Measurements from ENCODE around the gene DNM3. TPM values are rescaled to one million over a fixed set of nuclear protein-coding genes. Genes with fewer than 3 reads are reported as not detected.
A peak's percentile ranks its signal among the peaks of the same experiment; 100 is the strongest.

DNM3 gene
- total RNA-seq, 1 donor from 2014 or later: 3.4 TPM

DNA sequence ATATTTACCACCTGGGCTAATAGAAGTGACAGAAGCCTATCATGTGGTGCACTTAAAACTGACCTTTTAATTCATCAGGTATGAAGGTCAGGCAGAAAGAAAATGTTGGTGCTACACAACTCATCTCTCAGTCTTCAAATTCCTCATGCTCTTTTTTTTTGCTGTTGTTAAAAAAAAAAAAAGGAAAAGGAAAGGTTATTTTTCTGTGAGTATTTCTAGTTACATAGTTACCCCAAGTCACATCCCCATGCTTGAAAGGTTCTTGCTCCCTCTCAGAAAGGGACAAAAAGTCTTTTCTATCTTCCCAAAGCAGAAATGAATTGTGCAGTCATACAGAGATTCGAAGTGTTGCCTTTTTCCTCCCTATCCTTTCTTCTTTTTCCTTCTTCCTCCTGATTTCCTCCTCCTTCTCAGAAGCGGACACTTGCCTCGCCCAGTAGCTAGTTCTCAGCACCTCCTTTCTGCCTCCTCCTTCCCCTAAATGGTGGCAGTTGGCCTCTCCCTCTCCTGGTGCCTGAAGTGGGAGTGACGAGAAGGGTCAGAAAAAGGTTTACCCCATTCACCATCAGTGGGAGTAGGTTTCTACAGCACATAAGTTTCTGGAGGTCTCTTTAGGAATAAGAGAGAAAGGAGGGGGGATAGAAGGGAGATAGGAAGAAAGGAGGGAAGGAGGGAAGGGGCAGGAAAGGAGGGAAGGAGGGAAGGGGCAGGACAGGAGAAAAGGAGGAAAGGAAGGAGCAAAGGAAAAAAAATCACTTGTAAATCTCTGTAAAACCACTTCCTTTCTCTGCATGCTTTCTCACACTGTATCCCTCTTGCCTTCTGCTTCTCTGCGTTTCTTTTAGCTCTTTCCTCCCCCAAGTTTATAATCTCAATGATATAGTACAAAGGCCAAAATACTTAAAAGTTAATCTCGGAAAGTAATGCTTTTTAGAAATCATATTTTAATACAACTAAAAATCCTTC lies 558.7 kb downstream of the DNM3 start:
- DNase-seq (ENCODE audit: extremely low read depth, low read depth, low spot score): no peak

DNA sequence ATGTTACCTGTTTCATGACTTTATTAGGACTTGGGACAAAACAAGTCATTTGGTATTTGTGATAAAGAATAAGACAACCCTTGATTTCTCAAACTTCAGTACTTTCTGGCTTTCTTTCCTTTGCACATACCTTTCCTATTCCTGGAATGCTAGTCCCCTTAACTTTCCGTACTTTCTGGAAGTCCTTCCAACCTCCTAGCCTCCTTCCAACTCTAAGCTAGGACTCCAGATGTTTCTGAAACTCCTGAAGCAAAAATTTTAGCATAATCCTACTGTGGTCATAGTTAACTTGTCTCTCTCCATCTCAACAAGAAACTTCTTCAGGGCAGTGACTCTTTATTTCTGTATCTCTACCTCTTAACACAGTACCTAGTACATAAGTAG lies 559.4 kb downstream of the DNM3 start:
- no peak for DNase-seq (ENCODE audit: extremely low read depth, low read depth, low spot score)

DNA sequence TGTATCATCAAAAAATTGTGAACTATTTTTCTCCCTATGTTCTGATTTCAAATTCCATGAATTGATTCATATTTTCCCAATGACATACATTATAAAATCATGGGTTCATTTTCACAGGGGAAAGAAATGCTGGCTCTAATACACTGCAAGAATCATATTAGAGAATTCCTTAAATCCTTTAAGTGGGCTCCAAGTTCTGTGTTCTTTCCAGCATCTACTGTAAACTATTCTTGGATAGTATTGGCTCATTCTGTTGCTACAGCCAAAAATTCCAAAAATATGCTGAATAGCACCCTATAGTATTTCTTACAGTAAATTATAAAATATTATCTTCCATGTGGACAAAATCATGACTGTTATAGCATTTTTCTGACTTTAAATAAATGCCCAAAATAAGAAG lies 560.2 kb downstream of the DNM3 start:
- no peak for DNase-seq (ENCODE audit: extremely low read depth, low read depth, low spot score)

DNA sequence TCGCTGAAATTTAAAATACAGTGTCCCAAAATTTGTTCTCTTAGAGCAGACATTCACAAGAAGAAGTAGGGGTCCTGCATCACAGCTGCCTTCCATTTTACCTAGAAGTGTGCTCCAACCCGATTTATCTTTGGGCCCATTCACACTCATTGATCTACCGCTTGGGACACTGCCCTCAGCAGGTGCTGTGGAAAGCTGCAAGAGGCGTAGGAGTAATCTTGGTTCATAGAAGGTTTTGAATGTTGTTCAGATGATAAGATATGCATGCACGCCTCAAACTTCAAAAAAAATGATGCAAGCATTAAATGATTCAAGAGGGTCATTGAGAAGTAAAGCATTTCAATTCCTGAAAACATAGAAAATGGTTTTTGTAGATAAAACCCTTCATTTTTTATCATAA lies 560.6 kb downstream of the DNM3 start:
- DNase-seq (ENCODE audit: extremely low read depth, low read depth, low spot score): no peak

DNA sequence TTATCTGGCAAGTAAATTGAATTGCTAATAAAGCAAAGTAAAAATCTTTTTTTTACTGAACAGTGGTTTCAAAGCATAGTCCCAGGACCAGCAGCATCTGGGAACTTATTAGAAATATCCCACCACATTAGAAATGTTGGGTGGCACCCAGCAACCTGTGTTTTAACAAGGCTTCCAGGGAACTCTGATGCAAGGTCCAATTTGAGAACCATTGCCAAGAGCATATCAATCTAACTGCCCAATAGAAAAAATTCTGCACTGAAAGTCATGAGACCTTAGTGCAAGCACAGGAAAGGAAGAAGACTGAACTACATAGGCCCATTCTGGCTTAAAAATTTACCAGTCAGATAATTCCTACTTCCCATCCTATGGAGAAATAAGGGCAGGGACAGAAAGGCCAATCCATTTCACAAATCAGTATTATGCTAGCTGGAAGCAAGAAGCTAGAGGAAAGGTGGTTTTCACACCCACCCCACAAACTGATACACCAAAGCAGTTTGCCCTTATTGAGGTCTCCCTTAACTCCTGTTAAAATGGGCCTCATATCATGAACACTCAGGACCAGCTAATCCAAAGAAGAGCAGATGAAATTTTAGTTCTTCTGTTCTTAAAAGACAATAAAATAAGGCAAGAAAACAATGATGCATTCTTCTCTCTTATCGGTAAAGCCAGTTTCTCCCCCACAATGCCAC lies 561.7 kb downstream of the DNM3 start:
- no peak for DNase-seq (ENCODE audit: extremely low read depth, low read depth, low spot score)

DNA sequence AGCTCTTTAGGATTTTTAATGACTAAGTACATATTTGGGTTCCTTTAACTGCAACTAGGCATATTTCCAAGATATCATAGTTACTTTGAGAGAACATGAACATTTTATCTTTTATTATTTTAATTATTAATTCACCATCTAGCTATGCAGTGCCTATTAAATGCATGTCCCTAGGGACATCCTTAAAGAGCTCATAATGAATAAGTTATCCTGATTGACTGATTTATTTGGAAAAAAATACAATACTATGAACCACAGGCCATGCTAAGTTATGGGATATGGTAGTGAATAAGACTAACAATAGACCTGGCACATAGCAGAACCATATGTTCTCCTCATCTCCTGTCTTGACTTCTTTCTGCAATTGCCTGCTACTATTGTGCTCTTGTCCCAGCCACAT lies 562.8 kb downstream of the DNM3 start:
- DNase-seq (ENCODE audit: extremely low read depth, low read depth, low spot score): no peak

DNA sequence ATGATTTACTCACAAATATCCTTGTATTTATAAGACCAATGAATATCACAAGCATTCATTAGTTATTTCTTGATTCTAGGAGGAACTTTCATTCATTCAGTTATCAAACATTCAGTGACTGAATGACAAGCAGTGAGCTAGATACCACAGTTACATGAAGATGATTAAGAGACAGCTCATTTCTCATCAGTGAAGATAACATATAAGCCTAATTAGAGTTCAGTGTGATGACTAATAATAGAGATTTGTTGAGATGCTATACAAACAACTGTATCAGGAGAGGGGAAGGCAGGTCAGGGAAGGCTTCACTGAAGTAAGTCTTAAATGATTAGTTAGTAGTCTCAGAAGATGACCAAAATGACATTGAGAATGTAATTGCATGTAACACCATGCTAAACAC lies 564.6 kb downstream of the DNM3 start:
- DNase-seq (ENCODE audit: extremely low read depth, low read depth, low spot score): no peak

DNA sequence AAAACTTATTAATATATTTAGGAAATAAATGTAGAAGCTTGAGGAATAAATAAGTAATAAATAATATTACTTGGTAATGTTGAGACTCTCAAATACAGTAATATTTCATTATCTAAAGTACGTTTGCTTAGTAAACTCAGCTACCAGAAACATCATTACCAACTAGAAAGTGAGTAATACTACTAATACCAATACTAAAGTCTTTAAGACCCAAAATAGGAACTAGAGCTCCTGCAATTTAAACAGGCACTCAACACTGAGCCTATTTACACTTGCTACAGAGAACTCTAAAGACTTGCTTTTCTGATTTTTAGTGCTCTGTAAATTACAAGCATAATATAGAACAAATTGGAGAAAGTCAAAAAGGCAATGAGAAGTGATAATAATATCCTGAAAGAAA lies 565.7 kb downstream of the DNM3 start:
- no peak for DNase-seq (ENCODE audit: extremely low read depth, low read depth, low spot score)

DNA sequence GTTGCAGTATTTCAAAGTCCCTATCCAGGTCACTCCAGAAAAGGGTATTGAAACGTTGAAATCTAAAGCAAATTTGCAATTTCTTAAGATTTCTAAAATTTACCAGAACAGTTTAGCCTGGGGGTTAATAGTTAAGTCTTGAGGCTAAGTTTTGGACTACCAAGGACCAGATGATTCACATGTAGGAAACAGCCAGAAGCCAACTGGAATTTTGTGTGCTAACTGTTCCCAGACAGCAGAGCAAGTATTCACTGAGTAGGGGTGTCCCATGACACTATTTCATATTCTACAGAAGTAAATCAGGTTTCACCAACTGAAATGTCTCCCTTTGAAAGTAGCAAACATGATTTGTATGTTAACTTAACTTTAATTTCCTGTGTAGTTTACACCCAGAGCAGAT lies 567.7 kb downstream of the DNM3 start:
- no peak for DNase-seq (ENCODE audit: extremely low read depth, low read depth, low spot score)

DNA sequence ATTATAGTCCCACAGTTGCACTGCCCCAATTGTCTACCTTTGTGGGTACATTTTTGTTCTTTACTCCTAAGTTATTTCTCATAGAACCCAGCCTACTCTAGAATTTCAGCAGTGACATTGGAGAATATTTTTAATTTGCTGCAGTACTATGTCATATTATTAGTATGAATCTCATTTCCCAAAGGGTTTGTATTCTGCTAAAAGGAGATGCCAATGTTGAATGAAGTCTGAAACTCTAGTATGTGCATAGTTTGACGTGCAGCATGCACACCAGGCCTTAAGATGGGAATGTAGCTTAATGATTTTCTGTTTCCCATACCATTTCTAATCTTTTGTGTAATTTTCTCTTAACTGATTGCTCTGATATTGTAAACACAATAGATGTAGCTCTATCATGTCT lies 568.7 kb downstream of the DNM3 start:
- DNase-seq (ENCODE audit: extremely low read depth, low read depth, low spot score): no peak

DNA sequence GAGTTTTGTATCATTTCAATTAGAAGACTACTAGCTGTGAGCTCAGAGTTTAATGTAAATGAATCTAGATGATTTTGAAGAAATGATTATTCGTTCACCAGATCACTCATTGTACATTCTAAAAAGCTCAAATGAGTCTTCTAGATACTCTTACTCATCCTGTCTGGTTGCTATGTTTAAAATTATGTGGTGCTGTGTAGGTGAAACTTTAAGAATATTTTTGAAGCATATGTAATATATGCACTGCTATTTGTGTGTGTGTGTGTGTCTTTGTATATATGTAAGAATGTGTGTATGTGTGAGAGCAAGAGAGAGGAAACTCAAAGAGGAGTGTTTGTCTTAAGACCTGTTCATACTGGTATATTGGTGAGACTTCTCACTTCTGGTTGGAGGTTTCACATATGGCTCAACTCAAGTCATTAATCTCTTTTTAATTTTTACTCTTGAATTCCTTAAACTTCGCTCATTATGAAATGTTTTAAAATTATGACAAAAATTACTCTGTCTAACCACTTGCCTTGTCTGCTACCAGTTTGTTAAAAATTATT lies 570.6 kb downstream of the DNM3 start:
- no peak for DNase-seq (ENCODE audit: extremely low read depth, low read depth, low spot score)

DNA sequence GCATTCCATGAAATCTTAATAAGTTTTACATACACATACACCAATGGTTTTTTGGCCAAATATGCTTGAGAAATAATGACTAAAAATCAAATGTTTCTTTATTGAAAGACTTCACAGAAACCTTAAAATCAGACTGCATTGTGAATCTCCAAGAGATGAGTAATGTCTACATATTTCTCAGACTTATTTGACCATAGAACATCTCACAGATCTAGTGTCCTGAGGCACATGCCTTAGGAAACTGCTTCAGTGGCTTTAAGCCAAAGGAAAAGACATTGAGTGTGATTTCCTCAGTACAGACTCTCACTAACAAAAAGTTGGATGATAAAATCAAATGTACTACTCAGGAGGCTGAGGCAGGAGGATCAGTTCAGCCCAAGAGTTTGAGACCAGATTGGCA lies 573.0 kb downstream of the DNM3 start:
- no peak for DNase-seq (ENCODE audit: extremely low read depth, low read depth, low spot score)

DNA sequence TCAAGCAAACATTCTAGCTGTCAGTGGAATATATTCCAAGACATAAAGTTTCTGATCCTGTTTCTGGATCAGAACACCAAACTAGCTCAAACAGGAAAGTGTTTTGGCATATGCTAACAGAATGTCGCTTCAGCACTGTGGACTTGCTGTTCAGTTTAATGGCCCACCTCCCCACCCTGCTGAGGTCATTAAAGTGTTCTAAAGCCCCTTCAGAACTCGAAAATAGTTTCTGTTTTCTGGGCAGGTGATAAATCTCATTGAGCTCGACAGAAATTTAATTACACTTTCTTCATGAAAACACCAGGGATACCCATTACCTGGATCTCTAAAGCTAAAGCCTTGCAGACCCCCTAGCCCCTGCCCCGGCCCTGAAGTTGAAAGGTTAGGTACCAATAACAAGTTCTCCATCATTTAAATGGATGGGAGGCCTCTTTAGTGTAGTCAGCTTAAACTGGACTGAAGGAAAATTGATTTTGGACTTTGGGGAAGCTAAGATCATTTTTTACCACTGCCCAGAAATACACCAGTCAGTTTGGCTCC lies 575.3 kb downstream of the DNM3 start:
- DNase-seq (ENCODE audit: extremely low read depth, low read depth, low spot score): no peak

DNA sequence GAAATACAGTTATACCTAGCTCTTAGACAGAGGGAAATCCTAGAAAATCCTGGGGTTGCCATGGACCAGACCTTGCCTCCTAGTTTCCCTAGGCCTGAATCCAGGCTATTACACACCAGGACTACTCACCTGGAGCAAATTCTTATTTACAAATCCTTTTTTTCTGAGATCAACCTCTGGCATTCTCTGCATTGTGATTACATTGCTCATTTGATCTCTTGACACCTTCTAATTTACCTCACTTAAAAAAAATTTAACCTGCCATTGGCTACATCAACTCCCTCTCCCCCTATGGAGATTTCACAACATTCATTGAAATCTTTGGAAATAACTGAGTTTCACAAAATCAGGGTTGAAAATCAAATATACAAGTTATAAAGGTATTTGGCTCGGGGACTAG lies 576.3 kb downstream of the DNM3 start:
- no peak for DNase-seq (ENCODE audit: extremely low read depth, low read depth, low spot score)

DNA sequence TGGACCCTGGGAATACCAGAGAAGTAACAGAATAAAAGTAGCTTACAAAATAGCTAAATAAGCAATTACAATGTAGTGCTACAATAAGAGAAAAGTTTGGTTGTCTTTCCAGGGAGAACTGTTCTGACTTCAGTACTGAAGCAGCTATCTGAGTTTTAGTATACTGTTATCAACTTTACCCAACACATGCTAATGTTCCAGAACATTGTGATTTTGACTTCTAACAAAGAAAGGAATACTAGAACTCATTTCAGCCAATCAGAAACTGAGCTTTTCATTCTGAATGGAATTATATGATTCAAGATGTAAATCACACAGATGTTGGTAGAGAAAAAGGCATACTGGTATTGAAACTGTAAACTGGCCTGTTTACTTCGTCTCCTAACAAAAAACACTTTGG lies 579.1 kb downstream of the DNM3 start, which contains the start of gene C1orf105:
TSS of gene C1orf105 (plus strand) at position 301 of the 400 bp plus-strand sequence. CDS start 201 bp downstream, outside the sequence.
- no peak for DNase-seq (ENCODE audit: extremely low read depth, low read depth, low spot score)

DNA sequence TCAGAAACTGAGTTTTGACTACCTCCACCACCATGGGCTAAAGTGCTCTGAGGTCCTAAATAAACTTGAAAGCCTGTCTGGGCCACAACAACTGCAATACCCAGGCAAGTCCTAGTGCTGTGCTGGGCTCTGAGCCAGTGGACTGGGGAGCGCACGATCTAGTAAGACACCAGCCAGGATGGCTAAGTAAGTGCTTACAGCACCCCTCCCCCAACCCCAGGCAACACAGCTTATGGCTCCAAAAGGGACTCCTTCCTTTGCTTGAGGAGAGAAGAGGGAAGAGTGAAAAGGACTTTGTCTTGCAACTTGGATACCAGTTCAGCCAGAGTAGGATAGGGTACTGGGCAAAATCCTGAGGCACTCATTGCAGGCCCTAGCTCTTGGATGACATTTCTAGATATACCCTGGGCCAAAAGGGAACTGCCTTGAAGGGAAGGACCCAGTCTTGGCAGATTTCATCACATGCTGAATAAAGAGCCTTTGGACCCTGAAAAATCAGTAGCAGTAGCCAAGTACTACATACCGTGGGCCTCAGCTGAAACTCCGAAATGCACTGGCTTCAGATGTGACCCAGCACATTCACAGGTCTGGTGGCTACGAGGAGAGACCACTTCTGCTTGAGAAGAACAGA lies 580.8 kb downstream of the DNM3 start:
- DNase-seq (ENCODE audit: extremely low read depth, low read depth, low spot score): no peak

DNA sequence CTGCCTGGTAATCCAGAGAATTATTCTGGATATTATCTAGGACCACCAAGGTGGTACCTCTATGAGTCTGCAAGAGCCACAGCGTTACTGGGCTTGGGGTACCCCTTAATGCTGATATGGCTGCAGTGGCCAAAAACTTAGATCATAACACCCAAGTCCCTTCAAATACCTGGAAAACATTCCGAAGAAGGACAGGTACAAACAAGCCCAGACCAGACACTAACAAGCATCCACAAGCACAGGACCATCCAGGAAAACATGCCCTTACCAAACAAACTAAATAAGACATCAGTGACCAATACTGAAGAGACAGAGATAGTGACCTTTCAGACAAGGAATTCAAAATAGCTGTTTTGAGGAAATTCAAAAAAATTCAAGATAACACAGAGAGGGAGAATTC lies 582.0 kb downstream of the DNM3 start:
- no peak for DNase-seq (ENCODE audit: extremely low read depth, low read depth, low spot score)

DNA sequence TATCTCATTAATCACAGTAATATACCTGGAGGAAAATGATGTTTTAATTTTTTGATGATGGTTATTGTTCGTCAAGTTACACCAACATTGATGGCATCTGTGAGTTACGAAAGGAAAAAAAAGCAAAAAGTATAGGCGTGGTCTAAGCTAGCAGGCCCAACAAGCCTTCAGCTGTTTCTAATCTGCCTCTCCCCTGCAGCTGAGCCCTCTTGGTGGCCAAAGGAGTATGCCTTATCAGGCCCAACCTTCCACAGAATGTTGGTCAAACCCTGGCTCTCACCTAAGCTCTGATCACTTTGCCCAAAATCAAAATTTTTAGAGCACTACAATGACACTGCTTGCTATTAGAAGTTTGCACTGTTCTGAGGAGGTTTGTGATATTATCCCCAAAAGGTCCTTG lies 584.0 kb downstream of the DNM3 start:
- no peak for DNase-seq (ENCODE audit: extremely low read depth, low read depth, low spot score)

DNA sequence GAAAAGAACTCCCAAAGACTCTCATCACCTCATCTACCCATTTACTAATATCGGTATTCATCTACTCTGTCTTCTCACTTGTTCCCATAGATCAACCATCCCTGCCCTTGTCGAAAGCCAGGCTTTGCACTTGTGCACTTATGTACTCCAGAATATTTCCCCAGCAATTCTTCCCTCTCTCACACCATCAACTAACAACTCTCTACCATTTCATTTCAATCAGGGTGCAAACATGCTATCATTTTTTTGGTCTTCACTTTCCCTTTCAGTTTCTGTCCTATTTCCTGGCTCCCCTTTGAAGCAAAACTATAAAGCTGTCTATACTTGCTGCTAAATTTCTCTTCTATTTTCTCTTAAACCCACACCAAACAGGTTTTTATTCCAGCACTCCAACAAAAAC lies 585.9 kb downstream of the DNM3 start:
- no peak for DNase-seq (ENCODE audit: extremely low read depth, low read depth, low spot score)

DNA sequence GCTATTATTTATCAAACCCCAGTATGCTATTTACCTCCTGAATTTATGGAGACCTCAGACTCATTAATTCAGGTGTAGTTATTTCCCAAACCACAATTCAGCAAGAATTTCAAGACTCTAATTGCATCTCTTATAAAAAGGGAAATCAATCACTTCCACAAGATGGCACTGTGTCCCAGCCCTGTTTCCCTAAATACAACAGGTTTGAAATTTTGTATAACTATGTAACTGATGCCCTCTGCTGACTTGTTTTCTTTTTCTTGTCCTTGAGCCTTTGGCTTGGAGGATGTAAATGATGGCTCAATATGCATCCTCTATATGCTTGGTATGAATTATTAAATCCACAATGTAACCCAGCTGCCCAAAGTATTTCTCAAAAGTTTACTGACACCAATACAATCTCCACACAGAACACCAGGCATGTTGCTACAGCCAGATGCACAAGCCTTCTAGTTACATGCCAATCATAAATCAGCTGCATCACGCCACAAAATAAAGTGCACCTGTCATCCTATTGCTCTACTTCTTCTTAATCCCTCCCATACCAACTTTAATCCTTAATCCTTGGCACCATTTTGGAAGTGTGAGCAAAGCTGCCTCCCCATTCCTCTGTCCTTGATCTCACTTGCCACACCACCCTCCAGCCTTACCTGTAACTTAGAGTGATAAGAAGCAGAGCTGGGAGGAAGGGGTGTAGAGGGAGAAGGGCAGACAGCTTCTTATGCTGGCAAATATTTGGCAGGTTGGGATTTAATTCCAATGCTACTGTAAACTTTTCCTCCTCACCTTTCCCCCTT lies 588.2 kb downstream of the DNM3 start:
- peak; percentile 58 for DNase-seq (ENCODE audit: extremely low read depth, low read depth, low spot score)

Measured in glomerular endothelial cell (primary cell).